K562 (cell line): ENCODE results near the gene MED19. TPM values are rescaled to one million over a fixed set of nuclear protein-coding genes. Genes with fewer than 3 reads are reported as not detected.

Source experiments
- ASH1L ChIP-seq: fragments of 450-650 bp; IDR thresholded peaks from 2 replicates; pipeline ENCODE4 v1.6.1; 2018; ENCODE audit warnings: borderline replicate concordance, mild to moderate bottlenecking, low read depth; ENCODE audit not compliant: partially characterized antibody
- FOS ChIP-seq: IDR thresholded peaks from 3 replicates; pipeline ENCODE4 v1.6.1; 2011; ENCODE audit not compliant: insufficient read length; ENCODE audit errors: extremely low read depth
- KDM5B ChIP-seq: fragments of 200-600 bp; sonication (generic); IDR thresholded peaks from 2 replicates; pipeline ENCODE4 v1.6.1; 2012; ENCODE audit warnings: low read depth, mild to moderate bottlenecking, moderate library complexity, low read length, control low read depth, inconsistent platforms; ENCODE audit not compliant: insufficient replicate concordance
- MBD2 ChIP-seq: sonication (generic); IDR thresholded peaks from 2 replicates; pipeline ENCODE4 v1.6.1; 2016; ENCODE audit warnings: low read depth, borderline replicate concordance
- NR2C1 ChIP-seq, 2 experiments: fragments of 450-650 bp; IDR thresholded peaks; 2 replicates each; pipeline ENCODE4 v1.6.1; 2017; ENCODE audit warnings: mild to moderate bottlenecking in 2 of 2, antibody characterized with exemption in 1 of 2, inconsistent platforms in 1 of 2, missing compliant biosample characterization in 1 of 2, missing genetic modification characterization in 1 of 2
- POLR2A ChIP-seq: fragments of 450-650 bp; conservative IDR thresholded peaks from 2 replicates; pipeline ENCODE4 v1.6.1; 2016
- RBFOX2 ChIP-seq: fragments of 200-400 bp; formaldehyde crosslinking; IDR thresholded peaks from 2 replicates; pipeline ENCODE4 v1.6.1; 2017; ENCODE audit warnings: low read depth, mild to moderate bottlenecking, low read length, moderate library complexity
- RHOXF2B ChIP-seq: fragments of 250-450 bp; sonication (Bioruptor Pico); conservative IDR thresholded peaks from 2 replicates; pipeline ENCODE4 v1.5.1; 2021
- SMAD1 ChIP-seq: fragments of 150-350 bp; IDR thresholded peaks from 2 replicates; pipeline ENCODE4 v1.6.1; 2014; ENCODE audit warnings: low read length, low read depth; ENCODE audit not compliant: partially characterized antibody
- SNIP1 ChIP-seq: fragments of 450-650 bp; IDR thresholded peaks from 2 replicates; pipeline ENCODE4 v1.7.1; 2017; ENCODE audit warnings: low read depth, mild to moderate bottlenecking
- SREBF2 ChIP-seq: sonication (generic); formaldehyde crosslinking; IDR thresholded peaks from 2 replicates; pipeline ENCODE4 v1.4.0; 2020; ENCODE audit warnings: mild to moderate bottlenecking, missing genetic modification reagents
- ZKSCAN3 ChIP-seq: fragments of 250-450 bp; sonication (Bioruptor Pico); IDR thresholded peaks from 2 replicates; pipeline ENCODE4 v1.4.0; 2020
- ZNF23 ChIP-seq: fragments of 250-450 bp; sonication (Bioruptor Pico); IDR thresholded peaks from 2 replicates; pipeline ENCODE4 v1.4.0; 2020; ENCODE audit warnings: mild to moderate bottlenecking
- ZNF76 ChIP-seq: fragments of 250-450 bp; sonication (Bioruptor Pico); IDR thresholded peaks from 2 replicates; pipeline ENCODE4 v1.4.0; 2020; ENCODE audit warnings: mild to moderate bottlenecking, moderate library complexity, borderline replicate concordance
- ZNF830 ChIP-seq: fragments of 250-450 bp; sonication (Bioruptor Pico); IDR thresholded peaks from 2 replicates; pipeline ENCODE4 v1.5.0; 2021; ENCODE audit warnings: mild to moderate bottlenecking
- polyA plus RNA-seq, 8 experiments: library from polyadenylated mRNA; depleted of rRNA in 4 of 8; stranded (reverse) in 5 of 8; unstranded in 3 of 8; fragments of >200 nt; fragmentation: Nextera tagmentation in 2 of 8; fragmentation: Illumina TruSeq in 1 of 8; extraction: Ambion mirVana in 2 of 8; extraction: Trizol in 1 of 8; gene quantifications; 2 replicates each; pipeline versions ENCODE4 v1.2.1 to v1.2.3, GENCODE V29; 2011 to 2014; ENCODE audit warnings: inconsistent platforms in 1 of 8, missing spikeins in 1 of 8
- total RNA-seq, 7 experiments: library from RNA; depleted of rRNA in 6 of 7; stranded (reverse); fragments of >200 nt in 6 of 7; fragmentation: Illumina TruSeq in 2 of 7; extraction: Trizol in 2 of 7; gene quantifications; 2 replicates each; pipeline versions ENCODE4 v1.2.1 to v1.2.3, GENCODE V29; 2011 to 2021; ENCODE audit warnings: low replicate concordance in 1 of 7
- TF ChIP-seq, protein P1 (sequence below), 2 experiments: fragments of 450-650 bp; IDR thresholded peaks; 2 replicates each; pipeline ENCODE4 v1.6.1; 2018; ENCODE audit warnings: mild to moderate bottlenecking in 2 of 2, low read depth in 1 of 2; ENCODE audit not compliant: partially characterized antibody in 2 of 2
- TF ChIP-seq, protein P2 (sequence below): fragments of 250-450 bp; sonication (Bioruptor Pico); IDR thresholded peaks from 2 replicates; pipeline ENCODE4 v1.4.0; 2020
- TF ChIP-seq, protein P3 (sequence below): sonication (generic); formaldehyde crosslinking; IDR thresholded peaks from 2 replicates; pipeline ENCODE4 v1.8.1; 2023; ENCODE audit warnings: mild to moderate bottlenecking, missing genetic modification reagents
- TF ChIP-seq, protein P4 (sequence below): sonication (generic); formaldehyde crosslinking; IDR thresholded peaks from 2 replicates; pipeline ENCODE4 v1.8.0; 2022; ENCODE audit warnings: mild to moderate bottlenecking, low read depth, missing genetic modification reagents

The MED19 gene
- total and polyA plus RNA-seq, 9 of the 15 experiments (the other 6 are each of a cell fraction or from before 2014, with no cell fraction given): 7.3 to 23.5 (median 15.0) TPM

DNA sequence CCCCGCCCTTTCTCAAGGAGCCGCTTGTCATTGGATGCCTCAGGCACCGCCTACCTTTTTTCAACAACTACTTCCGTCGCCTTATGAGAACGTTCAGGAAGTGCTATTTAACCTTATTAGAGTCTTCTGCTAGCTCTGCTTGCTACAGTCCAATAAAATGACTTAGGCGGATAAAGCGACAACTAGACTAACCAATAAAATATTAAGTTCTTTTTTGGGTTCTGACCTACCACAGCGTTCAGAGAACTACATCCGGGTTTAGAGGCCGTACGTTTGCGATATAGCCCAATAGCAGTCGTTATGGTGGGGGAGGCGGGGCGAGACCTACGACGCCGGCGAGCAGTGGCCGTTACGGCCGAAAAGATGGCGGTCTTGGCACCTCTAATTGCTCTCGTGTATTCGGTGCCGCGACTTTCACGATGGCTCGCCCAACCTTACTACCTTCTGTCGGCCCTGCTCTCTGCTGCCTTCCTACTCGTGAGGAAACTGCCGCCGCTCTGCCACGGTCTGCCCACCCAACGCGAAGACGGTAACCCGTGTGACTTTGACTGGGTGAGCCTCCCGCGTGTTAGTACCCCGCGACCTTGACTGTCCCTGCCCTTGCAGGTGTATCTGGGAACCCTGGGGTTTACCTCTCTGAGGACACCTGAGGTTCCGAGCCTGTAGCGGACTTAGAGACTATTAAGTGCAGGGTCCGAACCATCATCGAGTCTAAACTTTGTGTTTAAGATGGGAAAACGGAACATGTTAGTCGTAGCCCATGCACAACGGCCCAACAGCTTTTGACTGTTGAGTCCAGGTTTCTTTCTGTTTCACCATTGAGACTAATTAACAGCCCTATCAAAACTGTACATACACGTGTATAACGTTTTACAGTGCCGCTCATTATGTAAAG lies 488 bp upstream of the MED19 start, which contains the start of gene TMX2 (continued):
- no peak for TF ChIP-seq SNIP1
- TF ChIP-seq, protein P1, sequence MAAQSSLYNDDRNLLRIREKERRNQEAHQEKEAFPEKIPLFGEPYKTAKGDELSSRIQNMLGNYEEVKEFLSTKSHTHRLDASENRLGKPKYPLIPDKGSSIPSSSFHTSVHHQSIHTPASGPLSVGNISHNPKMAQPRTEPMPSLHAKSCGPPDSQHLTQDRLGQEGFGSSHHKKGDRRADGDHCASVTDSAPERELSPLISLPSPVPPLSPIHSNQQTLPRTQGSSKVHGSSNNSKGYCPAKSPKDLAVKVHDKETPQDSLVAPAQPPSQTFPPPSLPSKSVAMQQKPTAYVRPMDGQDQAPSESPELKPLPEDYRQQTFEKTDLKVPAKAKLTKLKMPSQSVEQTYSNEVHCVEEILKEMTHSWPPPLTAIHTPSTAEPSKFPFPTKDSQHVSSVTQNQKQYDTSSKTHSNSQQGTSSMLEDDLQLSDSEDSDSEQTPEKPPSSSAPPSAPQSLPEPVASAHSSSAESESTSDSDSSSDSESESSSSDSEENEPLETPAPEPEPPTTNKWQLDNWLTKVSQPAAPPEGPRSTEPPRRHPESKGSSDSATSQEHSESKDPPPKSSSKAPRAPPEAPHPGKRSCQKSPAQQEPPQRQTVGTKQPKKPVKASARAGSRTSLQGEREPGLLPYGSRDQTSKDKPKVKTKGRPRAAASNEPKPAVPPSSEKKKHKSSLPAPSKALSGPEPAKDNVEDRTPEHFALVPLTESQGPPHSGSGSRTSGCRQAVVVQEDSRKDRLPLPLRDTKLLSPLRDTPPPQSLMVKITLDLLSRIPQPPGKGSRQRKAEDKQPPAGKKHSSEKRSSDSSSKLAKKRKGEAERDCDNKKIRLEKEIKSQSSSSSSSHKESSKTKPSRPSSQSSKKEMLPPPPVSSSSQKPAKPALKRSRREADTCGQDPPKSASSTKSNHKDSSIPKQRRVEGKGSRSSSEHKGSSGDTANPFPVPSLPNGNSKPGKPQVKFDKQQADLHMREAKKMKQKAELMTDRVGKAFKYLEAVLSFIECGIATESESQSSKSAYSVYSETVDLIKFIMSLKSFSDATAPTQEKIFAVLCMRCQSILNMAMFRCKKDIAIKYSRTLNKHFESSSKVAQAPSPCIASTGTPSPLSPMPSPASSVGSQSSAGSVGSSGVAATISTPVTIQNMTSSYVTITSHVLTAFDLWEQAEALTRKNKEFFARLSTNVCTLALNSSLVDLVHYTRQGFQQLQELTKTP (IDR thresholded peaks at IDR 0.05; ENCODE audit: low read depth in 1 of 2, partially characterized antibody in 2 of 2): peak in 1 of 2 experiments; percentile 52
- no peak for TF ChIP-seq ZNF76 (CRISPR knock-in tag)
- no peak for TF ChIP-seq SMAD1
- peak; percentile 92 for TF ChIP-seq FOS
- peak; percentile 94 for TF ChIP-seq MBD2
- peak; percentile 94 for TF ChIP-seq ASH1L
- TF ChIP-seq, protein P2, sequence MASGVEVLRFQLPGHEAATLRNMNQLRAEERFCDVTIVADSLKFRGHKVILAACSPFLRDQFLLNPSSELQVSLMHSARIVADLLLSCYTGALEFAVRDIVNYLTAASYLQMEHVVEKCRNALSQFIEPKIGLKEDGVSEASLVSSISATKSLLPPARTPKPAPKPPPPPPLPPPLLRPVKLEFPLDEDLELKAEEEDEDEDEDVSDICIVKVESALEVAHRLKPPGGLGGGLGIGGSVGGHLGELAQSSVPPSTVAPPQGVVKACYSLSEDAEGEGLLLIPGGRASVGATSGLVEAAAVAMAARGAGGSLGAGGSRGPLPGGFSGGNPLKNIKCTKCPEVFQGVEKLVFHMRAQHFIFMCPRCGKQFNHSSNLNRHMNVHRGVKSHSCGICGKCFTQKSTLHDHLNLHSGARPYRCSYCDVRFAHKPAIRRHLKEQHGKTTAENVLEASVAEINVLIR (CRISPR knock-in tag): peak; percentile 79
- TF ChIP-seq, protein P3, sequence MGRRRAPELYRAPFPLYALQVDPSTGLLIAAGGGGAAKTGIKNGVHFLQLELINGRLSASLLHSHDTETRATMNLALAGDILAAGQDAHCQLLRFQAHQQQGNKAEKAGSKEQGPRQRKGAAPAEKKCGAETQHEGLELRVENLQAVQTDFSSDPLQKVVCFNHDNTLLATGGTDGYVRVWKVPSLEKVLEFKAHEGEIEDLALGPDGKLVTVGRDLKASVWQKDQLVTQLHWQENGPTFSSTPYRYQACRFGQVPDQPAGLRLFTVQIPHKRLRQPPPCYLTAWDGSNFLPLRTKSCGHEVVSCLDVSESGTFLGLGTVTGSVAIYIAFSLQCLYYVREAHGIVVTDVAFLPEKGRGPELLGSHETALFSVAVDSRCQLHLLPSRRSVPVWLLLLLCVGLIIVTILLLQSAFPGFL (CRISPR knock-in tag): no peak
- TF ChIP-seq RHOXF2B (CRISPR knock-in tag): 0 out of 2 replicates have a peak, but pooled peaks have one; percentile 24
- TF ChIP-seq, protein P4, sequence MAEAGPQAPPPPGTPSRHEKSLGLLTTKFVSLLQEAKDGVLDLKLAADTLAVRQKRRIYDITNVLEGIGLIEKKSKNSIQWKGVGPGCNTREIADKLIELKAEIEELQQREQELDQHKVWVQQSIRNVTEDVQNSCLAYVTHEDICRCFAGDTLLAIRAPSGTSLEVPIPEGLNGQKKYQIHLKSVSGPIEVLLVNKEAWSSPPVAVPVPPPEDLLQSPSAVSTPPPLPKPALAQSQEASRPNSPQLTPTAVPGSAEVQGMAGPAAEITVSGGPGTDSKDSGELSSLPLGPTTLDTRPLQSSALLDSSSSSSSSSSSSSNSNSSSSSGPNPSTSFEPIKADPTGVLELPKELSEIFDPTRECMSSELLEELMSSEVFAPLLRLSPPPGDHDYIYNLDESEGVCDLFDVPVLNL (CRISPR knock-in tag): peak; percentile 81
- peak; percentile 91 for TF ChIP-seq RBFOX2
- no peak for TF ChIP-seq ZNF23 (CRISPR knock-in tag)
- peak; percentile 99 for TF ChIP-seq NR2C1 (IDR thresholded peaks at IDR 0.05)
- TF ChIP-seq NR2C1 (tag; IDR thresholded peaks at IDR 0.05): peak; percentile 99
- TF ChIP-seq ZKSCAN3 (CRISPR knock-in tag): no peak
- TF ChIP-seq SREBF2 (CRISPR knock-in tag): 0 out of 2 replicates have a peak, but pooled peaks have one; percentile 56
- no peak for TF ChIP-seq ZNF830
- peak; percentile 95 for TF ChIP-seq POLR2A
- TF ChIP-seq KDM5B: peak; percentile 65
